Measurements from ENCODE around the gene SHISA9.
"Not testable (repeated sequence)": the region's sequence is repeated elsewhere in the genome, so short reads cannot be mapped to it uniquely, and the experiment has no call there.

The SHISA9 gene

DNA sequence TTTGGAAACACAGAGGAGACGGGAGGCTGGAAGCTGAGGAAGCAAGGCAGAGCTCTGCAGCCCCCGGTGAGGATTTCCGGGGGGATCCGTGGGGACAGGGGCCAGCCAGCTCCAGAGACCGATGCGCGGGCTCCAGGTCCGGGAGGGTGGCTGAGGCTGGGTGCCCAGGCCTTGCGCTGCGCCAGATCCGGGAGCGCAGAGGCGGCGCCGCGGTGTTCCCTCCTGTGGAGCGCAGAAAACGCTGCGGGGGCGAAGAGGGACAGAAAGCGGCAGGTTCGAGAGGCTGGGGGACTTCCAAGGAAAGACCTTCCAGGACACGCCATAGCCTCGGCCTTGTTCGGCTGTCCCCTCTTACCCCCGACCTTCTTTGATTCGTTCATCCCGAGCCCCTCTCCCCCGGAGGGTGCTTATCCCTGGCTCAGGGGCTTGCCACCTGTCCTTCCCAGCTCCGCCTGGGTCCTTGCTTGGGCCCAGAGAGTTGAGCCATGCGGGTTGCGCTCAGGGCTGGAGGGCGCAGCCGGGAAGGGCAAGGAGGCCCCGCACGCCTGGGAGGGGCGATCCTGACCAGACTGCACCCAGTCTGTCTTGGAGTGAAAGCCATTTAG is 697 bp upstream of the SHISA9 start:
- no peak for DNase-seq

DNA sequence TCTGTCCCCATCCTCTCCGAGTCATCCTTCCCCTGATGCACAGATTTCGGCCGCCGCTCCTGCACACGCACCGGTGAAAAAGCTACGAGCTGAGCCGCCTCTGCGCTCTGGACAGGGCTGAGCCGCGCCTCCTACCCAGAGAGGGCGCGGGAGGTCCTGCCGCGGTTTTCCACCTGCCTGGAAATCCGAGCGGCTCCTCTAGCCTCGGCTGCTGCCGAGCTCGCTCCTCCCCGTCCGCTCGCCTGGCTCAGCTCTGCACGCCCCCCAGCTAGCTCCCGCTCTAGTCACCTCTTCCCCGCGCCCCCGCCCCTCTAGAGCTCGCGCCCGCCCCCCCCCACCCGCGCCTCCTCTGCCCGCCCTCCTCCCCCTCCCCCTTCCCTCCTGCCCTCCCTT is 198 bp upstream of the SHISA9 start:
- no peak for DNase-seq

DNA sequence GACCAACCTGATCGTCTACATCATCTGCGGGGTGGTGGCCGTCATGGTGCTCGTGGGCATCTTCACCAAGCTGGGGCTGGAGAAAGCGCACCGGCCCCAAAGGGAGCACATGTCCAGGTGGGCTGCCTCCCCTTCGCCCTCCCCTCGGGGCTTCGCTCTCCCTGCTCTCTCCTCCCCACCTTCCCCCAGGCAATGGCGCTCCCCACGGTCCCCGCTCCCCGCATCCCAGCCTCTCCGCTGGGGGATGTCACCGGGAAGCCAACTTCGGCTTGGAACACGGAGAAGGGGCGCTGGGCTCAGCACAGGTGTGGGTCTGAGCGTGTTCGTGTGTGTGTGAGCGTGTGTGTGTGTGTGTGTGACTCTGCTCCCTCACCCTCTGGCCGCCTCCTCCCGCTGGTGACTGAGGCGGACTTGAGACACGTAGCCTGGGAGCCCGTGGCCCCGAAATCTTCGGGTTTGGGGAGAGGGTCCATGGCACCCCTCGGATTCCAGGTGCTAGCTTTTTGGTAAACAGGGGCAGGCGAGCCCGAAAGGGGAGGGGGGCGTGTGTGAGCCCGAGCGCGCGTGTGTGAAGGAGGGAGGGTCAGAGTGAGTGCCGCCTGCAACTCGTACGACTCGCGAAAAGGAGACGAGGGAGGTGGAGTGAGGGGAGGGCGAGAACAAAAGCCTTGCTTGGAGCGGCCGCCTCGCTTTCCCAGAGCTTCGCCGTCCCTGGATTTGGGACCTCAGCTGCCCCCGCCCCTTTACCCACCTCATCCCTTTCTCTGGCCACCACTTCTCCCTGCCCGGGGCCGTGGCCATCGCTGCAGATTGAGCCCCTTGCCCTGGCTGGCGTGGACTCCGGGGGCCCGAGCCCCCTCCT is 1.3 kb downstream of the SHISA9 start:
- no peak for DNase-seq

DNA sequence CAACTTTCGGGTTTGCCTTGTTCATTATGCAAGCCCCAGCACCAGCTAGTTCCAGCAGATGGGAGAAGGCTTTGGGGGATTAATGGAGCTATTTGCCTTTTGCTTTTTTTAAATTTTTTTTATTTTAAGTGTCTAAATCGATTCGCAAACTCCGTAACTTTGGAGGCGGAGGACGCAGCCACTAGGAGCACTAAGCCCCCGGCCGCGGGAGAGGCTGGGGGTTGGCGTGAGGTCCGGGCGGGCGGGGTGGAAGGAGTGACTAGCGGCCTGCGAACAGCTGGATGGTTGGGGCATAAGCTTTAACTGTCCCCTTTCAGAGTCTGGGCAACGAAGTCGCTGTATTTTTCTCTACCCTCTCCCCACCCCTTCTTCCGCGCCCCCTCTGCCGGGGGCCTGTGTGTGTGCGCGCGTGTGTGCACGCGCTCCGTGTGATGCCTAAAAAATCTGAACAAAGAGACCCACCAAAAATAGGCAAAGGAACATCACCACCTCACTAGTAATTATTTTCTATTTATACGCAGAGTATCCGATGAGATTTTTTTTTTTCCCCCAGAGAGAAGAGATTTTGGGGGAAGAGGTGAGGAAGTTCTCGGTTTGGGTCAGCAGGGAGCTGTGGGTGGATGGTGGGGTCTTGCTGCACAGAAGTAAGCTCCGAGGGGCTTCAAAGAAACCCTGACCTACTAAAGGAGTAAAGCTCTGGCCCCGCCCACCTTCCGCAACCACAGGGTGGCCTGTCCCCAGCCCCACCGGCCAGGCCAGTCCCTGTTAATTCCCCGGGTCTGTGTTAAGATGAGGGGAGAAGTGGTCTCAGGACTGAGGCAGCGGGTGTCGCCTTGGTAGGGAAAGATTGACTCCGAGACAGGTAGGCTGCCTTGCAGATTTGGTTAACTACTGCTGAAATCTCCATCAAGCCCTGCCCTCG is 2.3 kb downstream of the SHISA9 start:
- no peak for DNase-seq

DNA sequence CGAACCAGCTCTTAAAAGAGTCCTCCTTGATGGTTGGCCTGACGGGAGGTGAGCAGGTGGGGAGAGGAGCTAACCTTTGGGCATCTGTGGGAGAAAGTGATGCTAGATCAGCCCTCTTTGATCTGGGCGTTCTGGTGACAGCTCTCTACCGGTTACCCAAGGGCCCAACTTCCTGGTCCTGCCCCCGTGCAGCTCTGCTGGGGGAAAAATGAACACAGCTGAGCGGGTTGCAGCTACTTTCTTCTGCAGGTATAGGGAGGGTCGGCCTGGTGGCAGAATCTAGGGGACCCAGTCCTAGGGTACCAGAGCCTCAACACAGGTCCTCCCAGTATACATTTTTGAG is 2.9 kb downstream of the SHISA9 start:
- no peak for DNase-seq

DNA sequence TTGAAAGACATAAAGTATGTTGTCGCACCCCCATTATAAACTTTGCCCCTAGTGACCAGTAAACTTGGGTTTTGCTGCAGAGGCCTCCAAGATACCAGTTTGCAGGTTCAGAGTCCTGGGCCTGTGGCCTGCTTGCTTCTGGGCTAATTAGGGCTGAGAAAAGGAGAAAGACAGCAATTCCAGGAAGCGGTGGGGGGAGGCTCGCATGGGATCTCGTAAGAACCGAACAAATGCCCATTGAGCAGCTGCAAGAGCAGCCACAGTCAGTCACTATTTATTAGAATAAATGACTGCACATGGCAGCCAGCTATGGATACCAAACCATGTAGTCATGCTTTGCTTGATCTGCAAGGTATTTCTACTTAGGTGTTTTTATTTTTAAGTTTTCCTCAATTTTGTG is 4.9 kb downstream of the SHISA9 start:
- DNase-seq = no peak

DNA sequence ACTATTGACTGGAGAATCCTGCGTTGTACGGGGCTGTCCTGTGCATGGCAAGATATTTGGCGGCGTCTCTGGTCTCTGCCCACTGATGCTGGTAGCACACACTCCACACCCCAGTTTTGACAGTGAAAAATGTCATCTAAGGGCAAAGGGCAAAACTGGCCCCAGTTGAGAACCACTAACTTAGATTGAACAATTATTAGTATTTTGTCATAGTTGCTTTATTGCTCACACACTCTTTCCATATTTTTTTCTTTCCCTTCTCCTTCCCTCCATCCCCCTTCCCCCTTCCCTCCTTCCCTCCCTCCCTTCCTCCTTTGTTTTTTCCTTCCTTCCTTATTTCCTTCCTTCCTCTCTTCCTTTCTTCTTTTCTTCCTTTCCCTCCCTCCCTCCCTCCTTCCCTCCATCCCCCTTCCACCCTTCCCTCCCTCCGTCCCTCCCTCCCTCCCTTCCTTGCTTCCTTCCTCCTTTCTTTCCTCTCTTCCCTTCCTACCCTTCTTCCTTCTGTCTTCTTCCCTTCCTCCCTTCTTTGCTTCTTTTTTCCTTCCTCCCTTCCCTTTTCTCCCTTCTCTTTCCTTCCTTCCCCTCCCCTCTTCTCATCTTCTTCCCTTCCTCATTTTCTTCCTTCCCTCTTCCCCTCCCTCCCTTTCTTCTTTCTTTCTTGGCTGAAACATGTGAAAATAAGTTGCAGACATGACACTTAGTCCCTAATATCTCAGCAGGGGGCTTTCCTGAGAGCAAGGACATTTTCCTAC is 5.5 kb downstream of the SHISA9 start:
- DNase-seq = no peak

DNA sequence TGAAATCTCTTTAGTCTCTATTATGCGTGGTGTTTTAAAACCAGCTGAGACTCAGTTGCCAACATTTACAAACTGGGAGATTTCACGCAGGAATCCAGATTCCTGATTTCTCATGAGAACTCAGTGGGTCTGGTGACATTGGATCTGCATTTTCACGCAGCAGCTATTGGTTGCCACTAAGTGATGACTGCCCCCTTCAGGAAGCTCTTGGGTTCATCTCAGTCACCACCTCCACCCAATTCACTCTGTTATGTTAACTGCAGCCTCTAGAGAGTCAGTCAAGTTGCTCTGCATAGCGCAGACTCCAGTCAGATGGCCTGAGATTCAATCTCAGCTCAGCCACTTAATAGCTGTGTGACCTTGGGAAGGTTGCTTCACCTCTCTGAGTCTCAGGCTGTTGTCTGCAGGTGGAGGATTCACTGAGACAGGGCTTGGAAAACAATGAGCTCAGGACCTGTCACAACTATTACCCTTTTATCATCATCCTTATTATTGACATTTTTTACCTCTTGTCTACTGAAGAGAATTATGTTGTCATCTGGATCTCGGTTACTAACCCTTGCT is 6.4 kb downstream of the SHISA9 start:
- DNase-seq = no peak

DNA sequence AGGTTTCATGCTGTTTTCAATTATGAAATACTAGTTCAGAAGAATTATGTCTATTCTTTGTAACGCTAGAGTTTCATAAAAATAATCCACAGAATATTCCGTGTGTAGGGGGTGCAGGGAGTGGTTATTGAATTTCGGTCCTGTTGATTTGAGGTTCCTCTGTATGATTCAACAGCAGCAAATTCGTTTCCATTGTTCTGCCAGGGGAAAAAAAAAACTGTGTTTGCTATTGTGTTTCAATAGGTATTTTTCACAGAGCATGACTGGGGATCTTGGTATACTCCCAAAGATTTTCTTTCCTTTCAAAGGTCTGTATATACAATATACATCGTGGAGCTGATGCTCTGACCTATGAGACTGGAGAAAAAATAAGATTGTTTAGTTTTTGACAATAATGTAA is 15.8 kb downstream of the SHISA9 start:
- DNase-seq = no peak

DNA sequence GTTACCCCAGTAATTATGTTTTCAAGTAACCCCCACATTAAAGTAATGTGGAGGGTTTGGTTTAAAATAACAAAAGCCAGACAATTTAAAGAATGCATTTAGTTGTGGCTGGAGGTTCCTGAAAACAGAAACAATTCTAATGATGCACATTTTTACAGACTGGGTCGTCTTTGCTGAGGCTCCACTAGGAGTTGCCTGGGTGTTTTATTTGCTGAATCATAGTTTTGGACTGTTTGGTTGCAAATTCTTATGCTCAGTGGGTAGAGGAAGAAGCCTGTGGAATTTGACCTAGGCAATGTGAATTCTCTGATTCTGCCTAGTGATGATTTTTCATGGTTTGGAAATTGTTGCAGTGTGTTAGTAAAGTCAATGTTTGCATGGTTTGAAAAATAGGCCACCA is 16.3 kb downstream of the SHISA9 start:
- no peak for DNase-seq

DNA sequence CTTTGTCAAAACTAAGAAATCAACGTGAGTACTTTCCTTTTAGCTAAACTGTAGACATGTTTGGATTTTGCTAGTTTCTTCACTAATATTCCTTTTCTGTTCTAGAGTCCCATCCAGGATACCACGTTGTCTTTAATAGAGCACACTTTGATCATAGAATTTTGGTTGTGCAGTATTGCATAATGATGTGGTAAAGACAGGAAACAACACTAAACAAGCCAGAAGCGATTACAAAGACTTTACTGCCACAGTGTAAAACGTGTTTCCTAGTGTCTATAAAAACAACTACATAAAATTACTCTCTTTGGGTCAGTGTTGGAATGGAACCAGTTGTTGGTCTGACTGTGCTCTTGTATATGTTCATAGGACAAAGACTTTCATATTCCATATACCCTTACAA is 19.3 kb downstream of the SHISA9 start:
- no peak for DNase-seq

DNA sequence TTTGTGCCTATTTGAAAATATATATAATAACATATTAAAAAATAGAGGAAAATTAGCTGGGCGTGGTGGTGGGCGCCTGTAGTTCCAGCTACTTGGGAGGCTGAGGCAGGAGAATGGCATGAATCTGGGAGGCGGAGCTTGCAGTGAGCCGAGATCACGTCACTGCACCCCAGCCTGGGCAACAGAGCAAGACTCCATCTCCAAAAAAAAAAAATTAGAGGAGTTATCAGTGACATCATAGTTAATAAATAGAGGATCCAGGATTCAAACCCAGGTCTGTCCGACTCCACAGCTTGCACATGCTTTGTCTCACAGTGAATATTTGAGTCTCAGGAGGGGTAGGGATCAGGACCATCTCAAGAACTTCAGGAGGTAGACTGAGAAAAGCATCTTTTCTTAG is 22.2 kb downstream of the SHISA9 start:
- DNase-seq = not testable (repeated sequence)

DNA sequence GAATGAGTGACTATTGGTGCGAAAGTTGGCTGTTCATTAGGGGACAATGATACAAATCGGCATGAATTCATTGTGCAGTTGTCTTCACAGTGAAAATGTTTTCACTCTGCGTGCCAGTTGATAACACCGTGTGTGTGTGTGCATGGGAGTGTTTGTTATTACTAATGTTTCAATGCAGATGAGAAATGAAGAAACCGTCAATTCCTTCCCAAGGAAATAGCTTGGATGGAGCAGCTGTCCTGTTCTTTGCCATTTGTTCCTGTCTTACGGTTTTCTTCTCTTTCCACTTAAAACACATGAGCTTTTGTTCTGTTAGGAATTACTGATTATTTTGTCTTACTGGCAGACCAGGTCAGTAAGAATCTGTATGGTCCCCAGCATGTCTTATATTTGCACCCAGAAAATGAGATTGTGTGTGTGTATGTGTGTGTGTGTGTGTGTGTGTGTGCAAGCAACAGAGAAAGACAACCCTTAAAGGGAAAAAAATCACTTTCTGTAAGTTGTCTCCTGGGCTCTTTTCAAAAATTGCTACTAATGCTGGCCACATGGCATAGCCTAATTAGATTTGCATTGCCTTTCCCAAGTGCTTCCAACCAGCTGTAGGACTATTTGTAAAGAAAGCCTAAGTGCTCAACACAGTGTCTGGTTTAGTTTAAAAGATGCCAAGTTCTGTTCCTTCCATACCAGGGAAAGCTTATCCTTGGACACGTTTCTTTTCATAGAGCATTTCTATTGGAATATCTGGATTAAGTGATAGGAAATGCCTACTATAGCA is 23.8 kb downstream of the SHISA9 start:
- no peak for DNase-seq

DNA sequence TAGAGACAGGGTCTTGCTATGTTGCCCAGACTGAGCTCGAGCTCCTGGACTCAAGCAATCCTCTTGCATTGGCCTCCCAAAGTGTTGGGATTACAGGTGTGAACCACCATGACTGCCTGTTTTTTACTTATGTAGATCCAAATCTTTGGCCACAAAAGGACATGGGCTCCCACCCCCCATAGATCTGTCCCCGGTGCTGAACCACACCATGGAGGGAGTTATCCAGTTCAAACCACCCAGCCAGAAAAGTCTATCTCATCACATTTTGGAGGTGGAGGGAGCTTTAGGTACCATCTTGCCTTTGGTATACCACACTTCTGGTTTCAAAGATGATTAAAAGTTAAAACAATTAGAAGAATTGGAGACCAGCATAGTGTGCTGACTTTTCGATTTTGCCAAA is 26.2 kb downstream of the SHISA9 start:
- DNase-seq = no peak

DNA sequence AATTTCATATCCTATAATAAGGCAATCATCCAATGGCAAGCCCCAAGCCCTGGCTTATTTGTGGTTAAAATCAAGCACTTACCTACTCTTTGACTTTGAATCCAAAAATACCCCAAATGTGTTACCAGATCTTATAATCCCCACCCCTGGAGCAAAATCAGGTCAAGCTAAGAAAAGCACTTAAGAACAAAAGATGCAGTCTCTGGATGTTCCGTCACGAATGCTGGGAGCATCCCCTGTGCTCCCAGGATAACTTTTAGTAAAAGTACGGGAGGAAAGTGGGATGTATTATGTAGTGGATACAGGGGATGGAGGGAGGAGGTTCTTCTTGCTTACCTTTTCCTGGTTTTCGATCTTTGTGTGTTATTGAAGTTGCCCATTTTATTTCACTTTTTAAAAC is 29.5 kb downstream of the SHISA9 start:
- DNase-seq = no peak

DNA sequence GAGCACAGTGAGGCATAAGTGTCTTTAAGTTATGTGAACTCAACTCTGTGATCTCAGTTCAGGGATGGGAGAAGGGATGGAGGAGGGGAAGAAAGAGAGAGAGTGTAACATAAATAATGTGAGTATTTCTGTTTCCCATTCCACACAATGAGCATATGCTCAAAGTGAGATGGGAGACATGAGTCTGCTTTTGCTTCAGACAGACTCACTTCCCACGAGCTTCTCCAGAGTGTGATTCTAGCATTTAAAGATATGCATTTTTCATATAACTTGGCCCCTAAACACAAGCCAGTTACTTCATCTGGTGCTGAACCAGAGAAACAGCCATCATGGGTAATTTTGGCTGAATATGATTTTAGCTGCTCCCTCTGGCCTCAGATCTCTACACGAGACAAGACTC is 35.0 kb downstream of the SHISA9 start:
- DNase-seq = no peak

DNA sequence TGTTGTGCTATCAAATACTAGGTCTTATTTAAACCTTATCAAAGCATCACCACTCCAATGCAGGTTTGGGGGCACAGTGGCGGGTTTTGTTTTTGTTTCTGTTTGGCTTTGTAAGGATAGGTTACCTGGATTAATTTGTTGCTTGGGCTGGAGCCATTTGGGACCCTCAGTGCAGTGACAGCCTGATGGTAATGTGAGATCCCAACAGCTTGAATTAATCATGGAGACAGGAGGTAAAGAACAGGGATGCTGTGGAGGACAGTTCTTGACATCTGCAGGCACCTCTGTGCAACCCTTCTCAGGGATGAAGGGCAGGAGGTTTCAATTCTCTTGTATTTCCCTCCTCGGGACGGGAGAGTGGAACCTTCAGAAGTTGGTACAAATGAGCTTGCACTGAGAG is 40.5 kb downstream of the SHISA9 start:
- DNase-seq = no peak

DNA sequence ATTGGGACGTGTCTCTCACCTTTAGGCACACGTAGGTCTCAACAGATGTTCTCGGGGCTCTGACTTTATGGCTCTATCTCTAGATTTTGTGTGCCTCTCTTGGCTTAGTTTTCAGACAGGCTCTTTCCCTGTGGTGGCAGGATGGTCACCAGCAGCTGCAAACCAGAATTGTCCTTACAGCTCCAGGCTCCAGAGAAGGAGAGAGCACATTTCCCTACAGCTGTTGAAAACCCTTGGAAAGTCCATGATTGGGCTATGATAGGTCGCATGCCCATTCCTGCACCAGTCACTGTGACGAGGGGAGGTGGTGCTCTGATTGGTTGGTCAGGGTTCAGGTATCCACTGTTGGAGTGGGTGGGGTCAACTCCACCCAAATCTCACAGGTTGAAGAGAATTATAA is 41.5 kb downstream of the SHISA9 start:
- no peak for DNase-seq

DNA sequence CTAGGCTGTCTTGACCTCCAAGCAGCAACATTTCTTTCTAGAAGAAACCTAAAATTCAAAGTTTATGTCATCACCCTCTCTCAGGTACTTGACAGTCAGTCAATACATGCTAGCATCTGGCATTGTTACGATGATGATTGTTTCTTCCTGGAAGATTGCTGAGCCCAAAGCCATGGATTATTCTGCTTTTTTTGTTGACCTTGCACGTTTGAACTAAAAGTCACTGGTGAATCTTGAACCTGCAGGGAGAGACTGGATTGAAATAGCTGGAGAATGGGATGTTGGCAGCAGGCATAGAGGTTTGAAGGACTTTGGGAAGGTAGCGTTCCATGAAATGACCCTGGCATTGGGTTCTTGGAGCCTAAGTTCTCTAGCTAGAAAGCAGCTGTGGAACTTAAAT is 42.9 kb downstream of the SHISA9 start:
- no peak for DNase-seq

DNA sequence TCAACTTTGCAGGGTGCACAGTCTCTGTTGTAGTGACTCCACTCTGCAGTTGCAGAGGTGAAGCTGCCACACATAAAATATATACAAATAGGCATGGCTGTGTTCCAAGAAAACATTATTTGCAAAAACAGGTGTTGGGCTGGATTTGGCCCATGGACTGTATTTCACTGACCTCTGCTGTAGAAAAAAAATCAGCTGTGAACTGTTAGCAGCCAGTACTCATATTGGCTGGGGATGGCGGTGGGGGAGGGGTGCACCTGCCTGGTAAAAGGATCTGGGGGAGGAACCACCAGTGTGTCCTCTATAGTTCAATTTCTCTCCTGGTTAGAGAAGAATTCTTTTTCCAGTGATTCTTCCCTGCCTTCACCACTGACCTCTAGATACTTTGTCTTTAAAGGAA is 50.0 kb downstream of the SHISA9 start:
- DNase-seq = no peak

DNA sequence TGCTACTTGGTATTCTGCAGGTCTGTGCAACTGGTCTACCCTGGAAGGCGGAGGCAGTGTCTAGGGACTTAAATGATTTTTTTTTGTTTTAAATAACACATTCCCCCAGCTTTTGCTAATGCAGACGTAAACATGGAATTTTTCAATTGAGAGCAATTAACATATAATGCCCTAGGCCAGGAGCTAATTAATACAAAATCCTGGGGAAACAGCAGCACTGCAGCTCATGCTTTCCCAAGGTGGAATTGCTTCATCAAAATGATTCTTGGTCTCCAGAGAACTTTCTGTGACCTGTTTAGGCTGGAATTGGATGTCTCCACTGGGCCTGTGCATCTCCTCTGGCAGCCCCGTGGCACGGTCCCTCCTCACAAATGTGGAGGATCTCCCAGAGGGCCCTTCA is 50.6 kb downstream of the SHISA9 start:
- no peak for DNase-seq

DNA sequence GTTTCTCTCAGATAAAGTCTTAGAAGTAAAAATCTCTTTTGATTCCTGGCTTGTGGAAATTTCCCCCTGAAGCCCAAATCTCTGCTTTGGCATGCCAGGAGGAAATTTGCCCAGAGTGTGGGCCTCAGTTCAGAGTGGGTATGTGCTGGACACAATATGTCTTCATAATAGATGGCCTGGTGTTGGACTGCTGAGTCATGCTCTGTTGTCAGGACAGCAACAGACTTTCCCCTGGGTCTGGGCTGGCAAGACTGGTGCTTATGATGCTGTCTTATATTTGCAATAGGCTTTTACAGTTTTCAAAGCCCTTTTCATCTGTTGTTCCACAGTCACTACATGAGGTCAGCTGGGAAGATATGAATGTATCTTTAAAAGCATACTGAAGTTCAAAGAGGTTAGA is 57.0 kb downstream of the SHISA9 start:
- no peak for DNase-seq
